Measurements from ENCODE around the gene C16orf86.
"Not testable (repeated sequence)": the region's sequence is repeated elsewhere in the genome, so short reads cannot be mapped to it uniquely, and the experiment has no call there.

The C16orf86 gene

DNA sequence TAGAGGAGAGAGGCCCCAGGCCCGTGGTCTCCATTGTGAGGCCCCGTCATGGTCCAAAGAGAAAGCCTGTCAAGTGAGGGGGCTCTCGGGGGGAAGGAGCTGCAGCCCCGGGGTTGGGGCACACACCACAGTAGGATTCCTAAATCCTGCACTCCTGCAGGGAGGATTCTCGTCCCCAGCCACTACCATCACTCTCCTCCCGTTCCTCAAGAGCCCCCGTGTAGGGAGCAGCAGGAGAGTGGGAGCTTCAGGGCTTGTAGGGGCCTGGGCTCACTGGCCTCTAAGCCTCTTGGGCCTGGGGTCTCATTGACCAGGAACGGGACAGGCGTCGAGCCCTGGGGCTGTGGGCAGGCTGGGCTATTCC lies 821 bp downstream of the C16orf86 start:
- no peak for DNase-seq (ENCODE audit: low read depth)

DNA sequence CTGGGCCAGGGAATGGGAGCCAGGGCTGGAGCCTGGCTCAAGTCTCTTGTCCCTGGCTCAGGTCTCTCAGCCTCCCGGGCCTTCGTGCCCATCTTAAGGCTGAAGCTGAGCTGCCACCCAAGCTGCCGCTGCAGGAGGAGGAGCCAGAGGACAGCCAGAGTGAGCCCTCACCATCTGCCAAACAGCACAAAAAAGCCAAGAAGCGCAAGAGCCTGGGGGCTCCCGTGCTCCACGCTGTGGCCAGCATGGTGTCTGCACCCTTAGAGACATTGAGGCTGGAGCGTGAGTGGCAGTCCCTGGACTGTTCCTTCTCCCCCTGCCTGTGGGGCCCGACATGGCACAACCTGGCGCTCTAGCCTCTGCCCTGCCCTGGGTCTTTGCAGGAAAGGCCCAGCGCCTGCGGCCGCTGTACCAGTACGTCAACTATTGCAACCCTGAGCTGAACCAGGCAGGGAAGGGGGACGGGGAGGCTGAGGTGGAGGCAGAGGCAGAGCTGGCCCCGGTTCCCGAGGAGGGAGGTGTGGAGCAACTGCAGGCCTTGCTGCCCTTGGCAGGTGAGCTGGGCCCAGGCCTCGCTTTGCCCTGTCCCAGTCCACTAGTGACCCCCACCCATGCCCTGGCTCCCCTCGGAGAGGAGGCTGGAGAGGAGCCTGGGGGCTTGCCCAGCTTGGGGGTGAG lies 1.3 kb downstream of the C16orf86 start:
- DNase-seq (ENCODE audit: low read depth), result peak; percentile 81

DNA sequence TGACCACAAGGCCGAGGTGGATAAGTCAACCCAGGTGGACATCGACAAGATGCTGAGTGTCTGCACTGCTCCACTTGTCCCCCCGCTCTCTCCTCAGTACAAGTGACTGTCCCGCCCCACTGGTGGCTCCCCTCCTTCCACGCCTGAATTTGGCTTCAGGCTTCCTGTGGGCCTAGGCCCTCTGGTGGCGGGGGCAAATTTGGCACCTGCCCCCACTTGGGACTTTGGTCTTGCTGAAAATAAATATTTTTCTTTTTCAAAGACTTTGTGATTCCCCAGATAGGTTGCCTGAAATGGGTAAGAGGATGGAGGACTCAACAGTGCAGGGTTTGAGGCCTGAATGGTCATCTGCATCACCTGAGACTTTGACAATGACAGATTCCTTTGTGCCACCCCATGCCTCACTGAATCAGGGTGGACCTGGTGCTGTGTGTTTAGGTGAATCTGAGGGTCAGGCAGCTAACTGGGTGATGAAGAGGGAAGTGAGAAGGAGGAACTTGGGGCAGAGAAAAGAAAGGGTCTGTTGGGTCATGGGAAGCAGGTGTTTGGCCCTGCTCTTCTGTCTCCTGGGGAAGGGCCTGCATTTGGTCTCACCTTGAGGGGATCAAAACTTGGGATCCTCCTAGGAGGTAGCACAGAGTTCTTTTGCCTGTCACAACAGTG lies 2.0 kb downstream of the C16orf86 start:
- DNase-seq (ENCODE audit: low read depth), result no peak

DNA sequence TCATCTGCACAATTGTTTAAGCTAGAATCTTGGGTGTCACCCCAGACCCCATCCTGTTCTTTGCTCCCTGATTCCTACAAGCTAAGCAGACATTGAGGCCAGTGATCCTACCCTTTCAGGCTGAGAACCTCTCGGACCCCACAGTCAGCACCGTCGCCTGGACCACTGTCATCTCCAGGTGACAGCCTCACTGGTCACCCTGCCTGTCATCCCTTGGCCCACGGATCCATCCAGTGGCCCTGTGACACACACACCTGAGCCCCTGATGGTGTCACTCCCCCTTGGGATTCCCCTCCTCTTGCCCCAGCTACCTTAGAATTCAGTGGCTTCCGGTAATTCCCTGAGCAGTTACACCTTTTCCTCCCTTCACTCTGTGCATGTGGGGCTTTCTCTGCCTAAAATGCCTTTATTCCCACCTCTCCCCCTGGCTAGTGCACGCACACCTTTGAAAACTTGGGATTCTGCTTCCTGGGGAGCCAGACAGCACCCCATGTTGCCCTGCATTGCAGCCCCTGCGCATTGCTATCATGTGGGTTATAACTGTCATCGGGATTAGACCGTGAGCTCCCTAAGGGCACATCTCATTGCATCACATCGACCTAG lies 3.0 kb downstream of the C16orf86 start:
- DNase-seq (ENCODE audit: low read depth), result no peak

DNA sequence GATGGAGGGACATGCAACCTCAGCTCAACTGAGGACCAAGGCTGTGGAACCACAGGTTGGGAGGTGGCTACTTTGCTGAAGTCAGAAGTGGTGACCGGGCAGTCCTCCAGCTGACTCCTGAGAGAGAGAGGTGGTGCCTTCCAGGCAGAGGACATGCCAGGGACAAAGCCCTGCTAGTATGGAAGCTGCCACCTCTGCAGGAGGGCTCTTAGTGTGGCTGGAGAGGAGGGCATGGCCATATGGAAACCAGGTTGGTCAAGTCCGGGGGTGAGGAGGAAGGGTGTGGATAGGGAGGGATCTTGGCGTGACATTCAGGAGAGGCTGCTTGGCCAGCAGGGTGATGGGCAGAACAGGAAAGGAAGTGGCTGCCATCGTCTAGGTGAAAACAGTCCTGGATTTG lies 5.7 kb downstream of the C16orf86 start:
- DNase-seq (ENCODE audit: low read depth), result no peak

DNA sequence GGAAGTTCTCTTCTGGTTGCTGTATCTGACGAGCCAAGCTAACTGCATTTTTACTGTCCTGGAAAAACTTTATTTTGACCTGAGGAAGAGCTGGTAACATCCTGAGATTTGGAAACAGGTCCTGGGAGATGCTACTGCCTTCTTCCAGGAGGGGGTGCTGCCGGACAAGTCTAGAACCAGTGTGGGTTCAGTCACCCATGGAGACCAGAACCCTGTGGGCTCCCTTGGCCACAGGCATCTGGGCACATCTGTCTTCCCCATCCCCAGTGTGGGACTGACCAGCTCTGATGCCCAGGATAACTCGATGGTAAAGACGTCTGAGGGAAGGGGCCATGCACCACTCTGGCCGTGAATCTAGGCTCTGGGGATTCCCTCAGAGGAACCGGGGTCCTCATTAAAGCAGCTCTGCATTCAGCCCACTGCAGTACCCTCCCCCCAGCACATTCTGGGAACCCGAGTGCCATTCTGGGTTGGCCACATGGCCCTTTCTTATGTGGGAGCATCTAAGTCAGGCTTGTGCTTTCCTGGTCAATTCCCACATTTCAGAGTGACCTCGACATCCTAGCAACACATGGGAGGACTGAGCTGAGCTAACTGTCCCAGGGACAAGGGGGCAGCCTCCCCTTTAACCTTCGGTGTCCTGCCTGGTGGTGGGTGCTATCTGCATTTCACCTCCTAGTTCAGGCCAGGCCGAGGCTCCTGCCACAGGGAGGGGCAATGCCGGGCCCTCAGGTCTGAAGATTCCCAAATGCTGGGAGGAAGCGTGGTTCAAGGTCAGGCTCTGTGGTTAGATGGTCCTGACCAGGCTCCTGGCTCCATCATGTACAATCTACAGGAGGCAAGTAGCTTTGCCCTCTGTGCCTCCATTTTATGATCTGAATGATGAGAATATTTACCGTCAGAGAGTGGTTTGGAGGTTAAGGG lies 6.4 kb downstream of the C16orf86 start:
- DNase-seq (ENCODE audit: low read depth), result no peak

DNA sequence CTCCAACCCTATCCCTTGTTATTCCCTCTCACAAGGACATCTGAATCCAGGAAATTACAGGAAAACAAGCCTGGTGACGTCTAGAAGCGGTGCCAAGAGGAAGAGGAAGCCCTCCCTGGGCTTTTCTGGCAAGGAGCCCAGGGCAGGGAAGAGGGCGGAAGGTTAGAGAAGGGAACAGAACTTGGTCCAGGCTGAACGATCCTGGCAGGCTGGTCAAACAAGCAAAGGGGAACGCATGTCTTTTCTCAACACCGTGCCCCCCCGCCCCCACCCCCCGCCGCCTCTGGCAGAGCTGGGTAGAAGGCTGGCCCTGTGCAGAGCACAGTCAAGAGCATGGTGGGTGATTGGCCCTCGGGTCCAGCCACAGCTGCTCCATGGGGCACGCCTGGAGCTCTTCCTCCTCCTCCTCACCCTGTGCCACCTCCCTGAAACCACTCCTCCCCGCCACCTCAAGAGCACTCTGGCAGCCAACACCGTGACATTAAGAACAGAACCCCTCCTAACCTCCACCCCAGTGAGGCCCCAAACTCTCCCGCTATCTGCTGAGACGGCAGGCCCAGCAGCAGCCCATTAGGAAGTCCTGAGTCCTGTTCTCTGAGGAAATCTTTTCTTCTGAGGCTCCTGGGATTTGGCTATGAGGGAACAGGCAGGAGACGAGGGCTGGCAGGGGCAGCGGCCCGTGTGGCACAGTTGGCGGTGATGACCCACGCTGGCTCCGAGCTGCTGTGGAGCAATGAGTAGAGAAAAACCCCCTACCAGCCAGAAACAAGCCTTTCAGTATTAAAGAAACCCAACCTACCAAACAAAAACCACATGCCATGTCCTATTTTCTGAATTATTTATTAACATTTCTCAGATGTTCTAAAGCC lies 7.3 kb downstream of the C16orf86 start:
- no peak for DNase-seq (ENCODE audit: low read depth)

DNA sequence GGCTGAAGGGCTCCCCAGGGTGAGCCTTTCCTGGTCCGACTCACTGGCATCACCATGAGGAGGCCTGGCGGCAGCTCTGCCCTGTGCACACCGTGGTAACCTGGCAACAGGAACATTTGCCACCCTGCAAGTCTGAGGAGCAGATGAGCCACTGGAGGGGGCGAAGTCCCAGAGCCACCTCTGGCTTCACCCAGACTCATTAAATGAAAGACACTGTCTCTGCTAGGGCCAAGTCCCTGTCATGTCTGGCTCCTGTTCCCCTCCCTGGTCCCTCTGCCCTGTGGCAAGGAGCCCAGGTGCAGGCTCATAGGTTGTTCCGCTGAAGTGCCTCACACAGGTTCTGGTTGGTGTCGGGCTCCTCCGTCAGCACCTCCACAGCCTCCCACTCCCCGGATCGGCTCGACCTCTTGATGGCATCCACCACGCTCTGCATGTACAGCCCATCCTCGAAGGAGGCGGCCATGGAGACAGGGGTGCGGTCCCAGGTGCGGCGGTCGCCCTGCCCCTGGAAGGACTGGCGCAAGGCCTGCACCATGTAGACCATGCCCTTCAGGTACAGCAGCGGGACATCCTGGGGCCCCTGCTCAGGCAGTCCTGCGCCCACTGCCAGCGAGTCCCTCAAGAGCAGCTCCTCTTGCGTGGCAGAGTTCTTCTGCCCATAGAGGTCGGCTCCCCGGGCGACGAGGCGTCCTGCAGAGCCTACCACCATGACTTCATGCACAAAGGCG lies 8.4 kb downstream of the C16orf86 start:
- no peak for DNase-seq (ENCODE audit: low read depth)

DNA sequence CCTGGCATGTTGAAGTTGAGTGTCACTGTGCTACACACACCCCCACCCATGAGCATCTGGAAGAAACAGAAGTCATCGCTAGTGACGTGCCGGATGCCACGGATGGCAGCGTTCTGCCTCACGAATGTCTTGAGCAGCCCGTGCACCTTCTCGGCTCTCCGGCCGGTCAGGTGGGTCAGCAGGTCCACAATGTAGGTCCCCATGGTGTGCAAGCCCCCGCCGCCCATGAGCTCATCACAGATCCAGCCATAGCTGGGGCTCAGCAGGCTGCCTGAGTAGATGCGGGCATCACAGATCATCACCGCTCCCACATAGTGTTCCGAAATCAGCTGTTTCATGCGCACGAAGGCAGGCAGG lies 8.9 kb downstream of the C16orf86 start:
- no peak for DNase-seq (ENCODE audit: low read depth)

DNA sequence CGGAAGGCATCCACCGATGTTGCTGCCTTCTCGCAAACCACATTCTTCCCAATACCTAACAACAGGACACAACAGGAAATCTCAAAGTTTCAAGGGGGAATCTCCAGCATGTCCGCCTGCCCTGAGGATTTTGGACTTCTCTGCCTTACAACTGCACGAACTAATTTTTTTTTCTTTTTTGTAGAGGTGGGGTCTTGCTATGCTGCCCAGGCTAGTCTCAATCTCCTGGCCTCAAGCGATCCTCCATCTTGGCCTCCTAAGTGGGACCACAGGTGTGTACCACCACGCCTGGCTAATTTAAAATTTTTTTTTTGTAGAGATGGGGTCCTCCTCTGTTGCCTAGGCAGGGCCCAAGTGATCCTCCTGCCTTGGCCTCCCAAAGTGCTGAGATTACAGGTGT lies 9.4 kb downstream of the C16orf86 start:
- no peak for DNase-seq (ENCODE audit: low read depth)

DNA sequence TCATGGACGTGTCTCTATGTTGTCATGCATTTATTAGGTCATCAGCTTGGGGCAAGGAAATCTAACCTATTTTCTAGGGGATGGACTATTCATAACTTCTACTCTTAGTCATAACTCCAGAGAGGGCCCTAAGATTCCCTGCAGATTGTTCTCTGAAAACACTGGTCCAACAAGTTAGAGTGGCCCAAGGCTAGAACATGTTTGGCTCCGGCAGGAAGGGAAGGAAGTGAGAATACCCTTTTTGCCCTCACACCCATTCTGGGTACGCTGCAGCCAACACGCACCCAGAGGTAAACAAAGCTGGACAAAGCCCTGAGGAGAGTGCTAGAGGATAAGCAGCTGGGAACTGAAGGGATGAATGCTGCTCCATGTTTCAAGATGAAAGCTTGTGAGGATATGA lies 9.9 kb downstream of the C16orf86 start:
- DNase-seq (ENCODE audit: low read depth), result no peak

DNA sequence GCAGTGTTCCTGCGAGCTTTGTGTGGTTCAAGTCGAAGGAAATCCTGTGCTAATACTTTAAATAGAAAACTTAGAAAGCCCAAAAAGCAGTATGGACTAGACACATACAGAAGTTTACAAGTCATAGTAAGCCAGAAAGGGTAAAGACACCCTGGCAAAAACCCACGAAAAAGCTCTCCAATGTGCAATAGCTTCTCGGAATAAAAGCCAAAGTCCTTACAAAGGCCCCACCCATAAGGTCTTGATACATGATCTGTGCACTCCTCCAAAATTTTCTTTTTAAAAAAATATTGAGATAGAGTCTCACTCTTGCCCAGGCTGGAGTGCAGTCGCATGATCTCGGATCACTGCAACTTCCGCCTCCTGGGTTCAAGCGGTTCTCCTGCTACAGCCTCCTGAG lies 10.3 kb downstream of the C16orf86 start:
- DNase-seq (ENCODE audit: low read depth), result no peak

DNA sequence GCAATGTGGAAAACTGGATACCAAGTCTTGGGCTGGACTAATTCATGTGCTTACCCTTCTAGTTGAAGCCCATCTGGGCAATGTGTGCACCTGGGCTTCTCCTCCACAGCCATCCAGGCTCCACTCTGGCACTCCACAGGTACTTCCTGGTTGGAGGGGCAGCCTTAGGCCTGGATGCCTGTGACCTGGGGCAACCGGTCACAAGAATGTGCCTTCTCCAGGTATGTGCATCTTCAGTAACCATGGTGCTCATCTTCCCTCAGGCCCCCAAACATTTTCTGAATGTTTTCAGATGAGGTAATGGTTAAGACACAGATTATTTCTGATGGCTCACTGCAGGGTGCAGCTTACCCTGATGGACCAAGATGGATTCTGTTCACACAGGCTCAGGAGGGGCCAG lies 11.1 kb downstream of the C16orf86 start:
- DNase-seq (ENCODE audit: low read depth), result no peak

DNA sequence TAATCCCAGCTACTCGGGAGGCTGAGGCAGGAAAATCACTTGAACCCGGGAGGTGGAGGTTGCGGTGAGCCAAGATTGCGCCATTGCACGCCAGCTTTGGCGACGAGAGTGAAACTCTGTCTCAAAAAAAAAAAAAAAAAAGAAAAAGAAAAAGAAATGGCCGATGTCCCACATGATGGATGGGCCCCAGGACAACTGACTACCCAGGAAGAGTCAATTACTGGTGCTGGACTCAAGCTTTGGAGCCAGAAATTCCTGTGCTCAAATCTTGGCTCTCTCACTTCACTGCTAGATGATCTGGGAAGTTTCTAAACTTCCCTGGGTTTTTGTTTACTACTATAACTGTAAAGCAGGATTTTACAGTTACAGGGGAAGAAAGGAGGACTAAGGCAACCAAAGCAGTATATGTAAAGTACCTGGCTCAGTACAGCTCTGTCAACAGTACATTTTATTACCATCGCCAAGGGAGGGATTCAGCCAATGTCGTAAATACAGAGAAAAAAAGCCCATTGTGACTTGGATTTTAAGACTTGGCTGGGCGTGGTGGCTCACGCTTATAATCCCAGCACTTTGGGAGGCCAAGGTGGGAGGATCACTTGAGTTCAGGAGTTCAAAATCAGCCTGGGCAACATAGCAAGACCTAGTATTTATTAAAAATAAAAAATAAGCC lies 11.9 kb downstream of the C16orf86 start:
- DNase-seq (ENCODE audit: low read depth), result no peak

DNA sequence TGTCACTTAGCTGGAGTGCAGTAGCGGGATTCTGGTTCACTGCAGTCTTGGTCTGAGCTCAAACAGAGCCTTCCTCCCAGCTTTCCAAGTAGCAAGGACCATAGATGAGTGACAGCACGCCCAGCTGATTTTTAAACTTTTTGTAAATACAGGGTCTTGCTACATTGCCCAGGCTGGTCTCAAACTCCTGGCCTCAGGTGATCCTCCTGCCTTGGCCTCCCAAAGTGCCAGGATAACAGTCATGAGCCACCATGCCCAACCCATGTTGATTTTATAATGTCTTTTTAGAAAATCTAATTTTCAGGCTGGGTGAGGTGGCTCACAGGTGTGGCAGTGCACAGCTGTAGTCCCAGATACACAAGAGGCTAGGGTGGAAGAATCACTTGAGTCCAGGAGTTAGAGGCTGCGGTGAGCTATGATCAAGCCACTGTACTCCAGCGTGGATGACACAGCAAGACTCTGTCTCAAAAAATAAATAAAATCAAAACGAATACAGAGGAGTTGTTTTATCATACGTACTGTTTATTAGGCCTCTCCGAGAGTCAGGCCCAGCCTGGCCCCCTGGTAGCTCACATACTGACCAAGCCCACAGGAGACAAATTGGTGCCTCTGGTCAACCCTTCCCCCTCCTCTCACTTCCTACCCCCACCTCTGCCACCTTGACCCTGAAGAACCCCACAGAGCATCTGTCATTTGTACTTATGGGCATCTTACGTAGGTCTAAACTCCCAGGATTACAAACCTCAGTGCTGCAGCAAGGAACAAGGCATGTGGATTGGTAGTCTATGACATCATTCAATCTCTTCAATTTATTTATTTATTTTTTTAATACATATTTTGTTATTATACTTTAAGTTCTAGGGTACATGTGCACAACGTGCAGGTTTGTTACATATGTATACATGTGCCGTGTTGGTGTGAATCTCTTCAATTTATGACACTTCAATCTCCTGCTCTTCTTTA lies 13.6 kb downstream of the C16orf86 start:
- no peak for DNase-seq (ENCODE audit: low read depth)

DNA sequence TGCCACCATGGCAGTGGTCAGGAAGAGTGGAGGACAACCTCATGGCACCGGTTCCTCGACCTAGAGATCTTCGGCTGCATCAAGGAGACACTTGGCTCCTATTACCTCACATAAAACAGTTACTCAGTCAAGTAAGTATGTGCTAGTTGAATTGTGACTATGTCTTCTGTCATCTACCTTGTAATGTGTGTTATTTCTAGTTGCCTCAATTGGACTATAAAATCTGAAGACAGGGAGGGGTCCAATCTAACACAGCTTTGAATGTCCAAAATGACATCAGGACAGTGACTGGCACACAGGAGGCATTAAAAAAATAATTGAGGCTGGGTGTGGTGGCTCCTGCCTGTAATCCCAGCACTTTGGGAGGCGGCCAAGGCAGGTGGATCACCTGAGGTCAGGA lies 17.2 kb downstream of the C16orf86 start:
- no peak for DNase-seq (ENCODE audit: low read depth)

DNA sequence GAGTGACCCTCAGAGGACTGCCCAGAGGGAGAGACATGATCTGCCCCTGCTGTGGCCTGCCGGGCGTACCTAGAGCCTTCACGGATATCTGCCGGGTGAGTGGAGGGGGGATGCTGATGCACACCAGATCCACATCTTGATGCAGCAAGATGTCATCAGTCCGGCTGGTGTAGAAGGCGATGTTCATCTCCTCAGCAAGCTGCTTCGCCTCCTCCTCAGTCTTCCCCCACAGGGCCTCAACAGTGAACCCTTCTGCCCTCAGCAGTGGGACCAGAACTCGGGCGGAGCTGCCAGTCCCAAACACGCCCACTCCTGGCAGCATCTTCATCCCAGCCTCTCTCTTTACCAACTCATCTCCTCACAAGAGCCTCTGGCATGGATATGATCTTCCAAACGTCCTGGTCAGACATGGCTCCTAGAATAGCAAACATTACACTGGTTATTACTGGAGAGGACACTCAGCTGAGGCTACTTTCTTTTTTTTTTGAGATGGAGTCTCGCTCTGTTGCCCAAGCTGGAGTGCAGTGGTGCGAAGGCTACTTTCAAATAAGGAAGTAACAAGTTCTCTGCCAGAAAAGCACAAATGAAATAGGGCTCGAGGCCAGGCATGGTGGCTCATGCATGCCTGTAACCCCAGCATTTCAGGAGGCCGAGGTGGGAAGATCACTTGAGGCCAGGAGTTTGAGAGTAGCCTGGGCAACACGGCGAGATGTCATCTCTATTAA lies 18.9 kb downstream of the C16orf86 start:
- no peak for DNase-seq (ENCODE audit: low read depth)

DNA sequence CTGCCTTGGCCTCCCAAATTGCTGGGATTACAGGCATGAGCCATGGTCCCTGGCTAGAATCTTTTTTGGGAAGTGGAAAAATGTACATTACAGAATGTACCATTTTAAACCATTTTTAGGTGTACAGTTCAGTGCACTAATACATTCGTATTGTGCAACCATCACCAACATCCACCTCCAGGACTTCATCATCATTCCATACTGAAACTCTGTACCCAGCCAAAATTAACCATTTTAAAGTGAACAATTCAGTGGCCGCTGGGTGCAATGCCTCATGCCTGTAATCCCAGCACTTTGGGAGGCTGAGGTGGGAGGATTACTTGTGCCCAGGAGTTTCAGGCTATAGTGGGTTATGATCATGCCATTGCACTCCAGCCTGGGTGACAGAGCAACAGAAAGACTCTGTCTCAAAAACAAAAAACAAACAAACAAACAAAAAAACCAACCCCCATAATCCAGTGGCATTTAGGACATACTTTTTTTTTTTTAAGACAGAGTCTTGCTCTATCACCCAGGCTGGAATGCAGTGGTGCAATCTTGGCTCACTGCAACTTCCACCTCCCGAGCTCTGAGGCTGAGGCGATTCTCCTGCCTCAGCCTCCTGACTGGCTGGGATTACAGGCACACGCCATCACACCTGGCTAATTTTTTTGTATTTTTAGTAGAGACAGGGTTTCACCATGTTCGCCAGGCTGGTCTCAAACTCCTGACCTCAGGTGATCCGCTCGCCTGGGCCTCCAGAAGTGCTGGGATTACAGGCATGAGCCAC lies 27.1 kb downstream of the C16orf86 start:
- not testable (repeated sequence) for DNase-seq (ENCODE audit: low read depth)
